NCI-H226 (cell line): ENCODE measurements around the gene SIGMAR1.
A peak's percentile ranks its signal among the peaks of the same experiment; 100 is the strongest.

Source experiments
- DNase-seq: peaks from one replicate; pipeline ENCODE4 v3.0.0-alpha.2; 2015

The SIGMAR1 gene

DNA sequence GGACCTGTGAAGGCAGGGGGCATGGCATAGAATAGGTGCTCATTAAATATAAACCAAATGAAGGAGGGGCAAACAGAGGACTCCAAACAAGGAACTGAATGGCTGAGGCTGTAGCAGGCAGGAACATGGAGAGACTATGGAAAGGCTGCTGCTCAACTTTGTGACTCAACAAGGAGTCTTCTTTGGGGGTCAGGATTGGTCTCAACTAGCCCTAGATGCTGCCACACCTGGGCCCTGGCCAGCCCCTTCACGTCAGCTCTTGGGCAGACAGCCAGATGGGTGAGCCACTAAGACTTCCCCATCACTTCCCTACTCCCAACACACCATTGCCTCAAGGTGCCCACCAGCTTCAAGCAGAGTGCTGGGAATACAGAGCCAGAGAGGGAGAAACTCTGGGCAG is 36.7 kb downstream of the SIGMAR1 start:
- no peak for DNase-seq

DNA sequence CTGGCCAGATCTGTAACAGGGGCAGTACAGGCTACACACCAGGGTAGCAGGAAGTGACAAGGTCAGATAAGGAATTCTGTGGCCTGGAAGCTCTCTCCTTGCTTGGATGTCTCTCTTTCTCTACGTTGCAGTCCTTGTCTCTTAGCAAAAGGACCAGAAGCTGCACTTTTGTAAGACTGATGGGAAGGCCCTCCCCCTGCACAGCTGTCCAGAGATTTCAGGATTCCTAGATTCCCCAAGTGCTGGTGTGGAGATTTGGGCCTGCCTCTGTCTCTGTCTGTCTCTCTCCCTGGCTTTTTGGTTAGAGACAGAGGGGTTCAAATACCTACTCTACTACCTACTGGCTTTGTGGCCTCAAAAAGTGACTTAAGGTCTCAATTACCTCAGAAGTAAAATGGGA is 38.0 kb downstream of the SIGMAR1 start:
- DNase-seq: no peak

GRCh38 chr9:34594177-34594576 is 43.4 kb downstream of the SIGMAR1 start:
- no peak for DNase-seq

- DNase-seq: no peak
These were observed 44.5 kb downstream of the SIGMAR1 start for GRCh38 chr9:34592895-34593601.

- no peak for DNase-seq
These were observed 45.4 kb downstream of the SIGMAR1 start for GRCh38 chr9:34591917-34592866.

- DNase-seq: peak; percentile 29
These were observed 46.2 kb downstream of the SIGMAR1 start for GRCh38 chr9:34591248-34591916.

DNA sequence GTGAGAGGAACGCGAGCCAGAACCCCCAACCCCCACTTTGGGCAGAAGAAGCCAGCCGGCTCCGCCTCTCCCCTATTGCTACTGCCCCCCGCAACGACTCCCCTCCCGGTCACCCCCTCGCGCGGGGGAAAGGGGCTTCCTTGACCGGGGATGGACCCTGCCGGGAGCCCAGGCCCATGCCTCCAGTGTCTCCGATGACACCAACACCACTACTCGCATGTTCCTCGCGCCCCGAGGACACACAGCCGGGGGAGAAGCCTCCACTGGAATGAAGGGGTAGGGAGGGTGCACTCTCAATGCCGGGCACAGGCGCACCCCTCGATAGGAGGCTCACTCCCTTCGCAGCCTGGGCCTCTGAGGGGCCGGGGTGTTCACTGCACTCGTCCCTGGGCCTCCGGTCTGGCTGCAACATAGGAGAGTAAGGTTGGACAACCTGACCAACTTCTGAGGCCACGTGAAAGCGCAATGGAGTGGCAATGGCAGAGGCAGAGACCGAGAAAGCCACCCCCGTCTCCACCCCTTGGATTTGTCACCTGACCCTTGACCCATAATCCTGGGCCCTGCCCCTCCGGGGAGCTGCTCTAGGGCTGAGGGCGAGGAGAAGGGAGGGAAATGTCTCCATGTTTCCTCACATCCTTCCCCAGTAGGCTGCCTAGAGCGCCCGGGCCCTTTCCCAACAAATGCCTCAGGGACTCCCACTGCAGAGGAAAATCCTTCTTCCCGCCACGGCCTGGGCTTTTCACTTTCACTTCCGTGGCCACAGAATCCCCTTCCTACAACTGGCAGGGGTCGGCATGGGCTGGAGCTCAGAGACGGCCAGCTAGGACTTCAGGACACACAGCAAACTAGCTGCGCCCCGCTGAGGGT is 47.0 kb downstream of the SIGMAR1 start:
- DNase-seq: no peak

DNA sequence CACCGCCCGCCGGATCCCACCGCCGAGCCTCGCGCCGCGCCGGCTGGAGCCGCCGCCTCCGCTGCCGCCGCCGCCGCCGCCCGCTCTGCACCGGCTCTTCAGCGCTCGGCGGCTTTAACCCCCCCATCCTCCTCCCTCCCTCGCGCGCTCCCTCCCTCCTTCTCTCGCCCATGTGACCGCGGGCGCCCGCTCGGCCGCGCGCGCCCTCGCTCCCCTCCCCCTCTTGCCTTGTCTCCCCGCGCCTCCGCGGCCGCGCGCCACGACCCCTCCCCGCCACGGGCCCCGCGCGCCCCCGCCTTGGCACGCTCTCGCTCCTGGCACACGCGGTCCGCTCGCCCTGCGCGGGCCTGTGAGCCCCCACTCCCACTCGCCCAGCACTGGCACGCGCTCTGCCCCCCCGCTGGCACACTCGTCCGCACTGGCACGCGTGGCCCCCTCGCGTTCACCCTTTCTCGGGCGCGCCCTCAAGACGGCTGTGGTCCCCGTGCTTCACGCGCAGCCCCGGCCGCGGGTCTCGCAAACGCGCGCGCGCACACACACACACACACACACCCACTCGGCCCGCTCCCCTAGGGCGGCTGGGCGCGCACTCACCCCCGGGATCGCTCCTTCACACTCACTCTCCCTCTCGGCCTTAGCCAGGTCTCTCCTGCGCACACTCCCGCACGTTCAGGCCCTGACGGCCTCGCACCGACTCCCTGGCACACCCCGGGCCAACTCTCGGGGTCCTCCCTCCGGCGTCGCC is 47.8 kb downstream of the SIGMAR1 start, which contains the start of gene CNTFR:
CNTFR (minus strand) TSS at position 89 of the 745 bp plus-strand sequence. CDS start 20,743 bp downstream, outside the sequence.
- DNase-seq: no peak

- DNase-seq: no peak
These were observed 48.6 kb downstream of the SIGMAR1 start for GRCh38 chr9:34588671-34589635.

- no peak for DNase-seq
These were observed 50.3 kb downstream of the SIGMAR1 start for GRCh38 chr9:34587271-34587670.

GRCh38 chr9:34585946-34586669 is 51.5 kb downstream of the SIGMAR1 start:
- DNase-seq: no peak

DNA sequence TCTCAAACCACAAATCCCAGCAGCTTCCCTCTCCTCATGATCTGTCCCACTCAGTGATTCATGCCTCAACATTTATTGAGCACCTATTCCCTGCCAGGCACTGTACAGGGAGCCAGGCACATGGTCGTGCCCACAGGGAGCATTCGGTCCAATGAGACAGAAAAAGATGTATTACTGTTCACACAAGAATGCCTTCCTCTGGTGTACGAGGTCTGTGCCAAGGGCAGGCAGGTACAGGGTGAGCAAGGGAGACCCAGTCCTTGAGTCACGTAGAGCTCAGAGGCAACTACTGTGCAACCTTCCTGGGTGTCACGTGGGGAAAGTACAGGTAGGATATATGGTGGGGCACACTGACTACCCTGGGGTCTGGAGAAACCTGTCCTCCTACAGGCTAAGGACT is 52.6 kb downstream of the SIGMAR1 start:
- DNase-seq: no peak
